Neural cell (in vitro differentiated cells): ENCODE data around the gene ADSL. TPM values are rescaled to one million over a fixed set of nuclear protein-coding genes. Genes with fewer than 3 reads are reported as not detected.

Source experiments
- H2AFZ ChIP-seq: fragments of 200-600, 300-800 bp; sonication (generic), shearing (Covaris generic); 2 replicates; pipeline ENCODE4 v1.6.0; 2014; ENCODE audit warnings: low read depth, mild to moderate bottlenecking, antibody characterized with exemption, low read length, moderate library complexity
- H3F3A ChIP-seq: fragments of 200-600 bp; shearing (Covaris generic); 2 replicates; pipeline ENCODE4 v1.6.1; 2016; ENCODE audit warnings: mild to moderate bottlenecking, moderate library complexity, mixed read lengths, antibody characterized with exemption, low read length; ENCODE audit not compliant: insufficient read depth, poor library complexity, severe bottlenecking
- H3K27ac ChIP-seq: fragments of 200-600, 300-800 bp; sonication (generic), shearing (Covaris generic); 2 replicates; pipeline ENCODE4 v1.5.1; 2014; ENCODE audit warnings: mild to moderate bottlenecking, low read length, moderate library complexity
- H3K27me3 ChIP-seq: fragments of 300-800, 200-600 bp; sonication (generic), shearing (Covaris generic); 2 replicates; pipeline ENCODE4 v1.6.0; 2014; ENCODE audit warnings: mild to moderate bottlenecking, low read depth, low read length, moderate library complexity; ENCODE audit not compliant: insufficient read depth
- H3K36me3 ChIP-seq: fragments of 300-800, 200-600 bp; sonication (generic), shearing (Covaris generic); 2 replicates; pipeline ENCODE4 v1.5.1; 2014; ENCODE audit warnings: mild to moderate bottlenecking, antibody characterized with exemption, low read length, moderate library complexity; ENCODE audit not compliant: insufficient read depth
- H3K4me2 ChIP-seq: fragments of 300-800, 200-600 bp; sonication (generic), shearing (Covaris generic); 2 replicates; pipeline ENCODE4 v1.6.0; 2014; ENCODE audit warnings: mild to moderate bottlenecking, low read length
- H3K4me3 ChIP-seq: fragments of 300-800, 200-600 bp; sonication (generic), shearing (Covaris generic); 2 replicates; pipeline ENCODE4 v1.5.1; 2014; ENCODE audit warnings: mild to moderate bottlenecking, low read length, moderate library complexity
- H3K79me2 ChIP-seq: fragments of 200-600 bp; shearing (Covaris generic); replicated peaks from 2 replicates; pipeline ENCODE4 v1.6.0; 2014; ENCODE audit warnings: mild to moderate bottlenecking, low read length, moderate library complexity; ENCODE audit not compliant: insufficient read depth
- H3K9ac ChIP-seq: fragments of 300-800, 200-600 bp; sonication (generic), shearing (Covaris generic); 2 replicates; pipeline ENCODE4 v1.6.1; 2016; ENCODE audit warnings: mild to moderate bottlenecking, low read length, mixed read lengths
- H3K9me2 ChIP-seq: fragments of 200-600 bp; shearing (Covaris generic); 2 replicates; pipeline ENCODE4 v1.6.1; 2016; ENCODE audit warnings: mild to moderate bottlenecking, low read length, mixed read lengths; ENCODE audit not compliant: insufficient read depth
- H3K9me3 ChIP-seq: fragments of 200-600, 300-800 bp; sonication (generic), shearing (Covaris generic); 2 replicates; pipeline ENCODE4 v1.6.1; 2016; ENCODE audit warnings: mild to moderate bottlenecking, mixed run types, low read length, moderate library complexity, mixed read lengths
- H4K20me1 ChIP-seq: fragments of 200-600 bp; shearing (Covaris generic); 2 replicates; pipeline ENCODE4 v1.6.1; 2016; ENCODE audit warnings: mild to moderate bottlenecking, mixed run types; ENCODE audit not compliant: insufficient read depth
- CTCF ChIP-seq: fragments of 450-650 bp; IDR thresholded peaks from 2 replicates; pipeline ENCODE4 v1.5.1; 2014; ENCODE audit warnings: antibody characterized with exemption, mild to moderate bottlenecking, moderate library complexity; ENCODE audit not compliant: poor library complexity, severe bottlenecking
- EP300 ChIP-seq: fragments of 450-650 bp; conservative IDR thresholded peaks from 2 replicates; pipeline ENCODE4 v1.6.1; 2014; ENCODE audit warnings: antibody characterized with exemption, mild to moderate bottlenecking, moderate library complexity; ENCODE audit not compliant: poor library complexity, severe bottlenecking
- EZH2 ChIP-seq: fragments of 200-600, 300-800 bp; shearing (Covaris generic), sonication (generic); IDR thresholded peaks from 2 replicates; pipeline ENCODE4 v1.6.1; 2014; ENCODE audit warnings: antibody characterized with exemption, low read length, borderline replicate concordance, mild to moderate bottlenecking; ENCODE audit not compliant: insufficient read depth, poor library complexity, severe bottlenecking
- MXI1 ChIP-seq: fragments of 450-650 bp; conservative IDR thresholded peaks from 2 replicates; pipeline ENCODE4 v1.6.1; 2014; ENCODE audit warnings: antibody characterized with exemption, mild to moderate bottlenecking; ENCODE audit not compliant: poor library complexity, severe bottlenecking
- POLR2AphosphoS5 ChIP-seq: IDR thresholded peaks from 2 replicates; pipeline ENCODE4 v1.6.1; 2012
- RAD21 ChIP-seq: fragments of 450-650 bp; conservative IDR thresholded peaks from 2 replicates; pipeline ENCODE4 v1.6.1; 2014; ENCODE audit warnings: antibody characterized with exemption, mild to moderate bottlenecking, moderate library complexity
- REST ChIP-seq: IDR thresholded peaks from 2 replicates; pipeline ENCODE4 v1.6.1; 2012; ENCODE audit warnings: borderline replicate concordance
- SMC3 ChIP-seq: fragments of 450-650 bp; conservative IDR thresholded peaks from 2 replicates; pipeline ENCODE4 v1.6.1; 2014; ENCODE audit warnings: antibody characterized with exemption, mild to moderate bottlenecking, moderate library complexity; ENCODE audit not compliant: poor library complexity
- TAF1 ChIP-seq: IDR thresholded peaks from 2 replicates; pipeline ENCODE4 v1.6.1; 2012; ENCODE audit warnings: low read depth
- polyA plus RNA-seq: library from polyadenylated mRNA; depleted of rRNA; stranded (reverse); fragments of >200 nt; gene quantifications from 2 replicates; pipeline ENCODE4 v1.2.3, GENCODE V29; 2014

ADSL gene
- polyA plus RNA-seq, 1 donor from 2014 or later, result 112 TPM

- Histone ChIP-seq H4K20me1 (no peaks in the 10 kb centered on the region), H3K9me2 (no peaks in the 10 kb centered on the region), H3K79me2 (no peaks in the 10 kb centered on the region), H3K27ac (no peak overlapping the region), H3K9ac (no peak overlapping the region), H3K4me2 (no peak overlapping the region), H3K4me3 (no peak overlapping the region), H3K36me3 (no peaks in the 10 kb centered on the region), H3F3A (no peaks in the 10 kb centered on the region), H3K27me3 (no peaks in the 10 kb centered on the region), H2AFZ (no peak overlapping the region), H3K9me3 (no peaks in the 10 kb centered on the region)
- TF ChIP-seq SMC3 (no peak), TAF1 (no peak), RAD21 (no peak), REST (no peak), EP300 (no peak), POLR2AphosphoS5 (no peak), MXI1 (no peak), CTCF (no peak), EZH2 (no peak)
Measured at GRCh38 chr22:40395607-40396006, 49.3 kb downstream of the ADSL start.

GRCh38 chr22:40396882-40397281 is 50.6 kb downstream of the ADSL start:
- Histone ChIP-seq H3K4me3 (no peak overlapping the region), H3K79me2 (no peaks in the 10 kb centered on the region), H3K27me3 (no peaks in the 10 kb centered on the region), H3F3A (no peaks in the 10 kb centered on the region), H3K36me3 (no peaks in the 10 kb centered on the region), H3K4me2 (no peak overlapping the region), H3K9me2 (no peaks in the 10 kb centered on the region), H3K9ac (no peak overlapping the region), H3K27ac (no peak overlapping the region), H2AFZ (no peak overlapping the region), H3K9me3 (no peaks in the 10 kb centered on the region), H4K20me1 (no peaks in the 10 kb centered on the region)
- TF ChIP-seq CTCF (no peak), EP300 (no peak), POLR2AphosphoS5 (no peak), REST (no peak), TAF1 (no peak), RAD21 (no peak), EZH2 (no peak), SMC3 (no peak), MXI1 (no peak)
